AG20443 (cell line): ENCODE measurements around the gene SPATS1.
A peak's percentile ranks its signal among the peaks of the same experiment; 100 is the strongest.
"Not testable (repeated sequence)": the region's sequence is repeated elsewhere in the genome, so short reads cannot be mapped to it uniquely, and the experiment has no call there.

ENCODE experiments used
- DNase-seq: peaks from one replicate; pipeline ENCODE4 v3.0.0; 2012; ENCODE audit warnings: low spot score, mixed read lengths

SPATS1 gene

DNA sequence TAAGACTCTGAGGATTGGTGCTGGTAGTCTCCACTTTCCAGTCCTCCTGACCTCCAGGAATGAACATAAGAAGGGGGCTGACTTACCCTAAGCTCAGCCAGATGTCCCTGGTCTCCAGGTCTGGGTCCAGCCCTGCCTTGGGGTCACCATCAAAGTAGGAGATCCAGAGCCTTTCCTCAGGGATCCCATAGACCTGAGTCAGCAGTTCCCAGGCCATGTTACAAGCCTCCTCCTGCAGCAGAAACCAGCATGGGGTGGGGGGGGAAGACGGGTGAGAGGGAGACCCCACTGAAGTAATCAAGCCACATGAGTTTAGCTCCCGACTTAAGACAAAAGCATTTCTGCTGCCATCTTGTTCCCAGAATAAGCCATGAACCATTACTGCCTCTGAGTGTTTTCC, 31.1 kb upstream of the SPATS1 start:
- DNase-seq = no peak

- DNase-seq = no peak
These were observed 30.7 kb upstream of the SPATS1 start for GRCh38 chr6:44311767-44312166.

GRCh38 chr6:44312901-44313788, 29.3 kb upstream of the SPATS1 start, which contains the start of gene AARS2:
AARS2 (minus strand) TSS chr6:44313347; CDS start chr6:44313323, 24 bp downstream.
- DNase-seq = peak; percentile 95

DNA sequence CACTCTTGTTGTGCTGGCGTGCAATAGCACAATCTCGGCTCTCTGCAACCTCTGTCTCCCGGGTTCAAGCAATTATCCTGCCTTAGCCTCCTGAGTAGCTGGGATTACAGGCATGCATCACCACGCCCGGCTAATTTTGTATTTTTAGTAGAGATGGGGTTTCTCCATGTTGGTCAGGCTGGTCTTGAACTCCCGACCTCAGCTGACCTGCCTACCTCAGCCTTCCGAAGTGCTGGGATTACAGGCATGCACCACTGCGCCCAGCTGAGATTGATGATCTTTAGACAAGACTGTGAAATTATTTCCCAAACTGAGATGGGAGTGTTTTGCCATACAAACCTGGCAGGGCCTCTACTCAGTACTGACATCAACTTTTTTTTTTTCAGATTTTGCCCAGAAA, 27.8 kb upstream of the SPATS1 start:
- not testable (repeated sequence) for DNase-seq

DNA sequence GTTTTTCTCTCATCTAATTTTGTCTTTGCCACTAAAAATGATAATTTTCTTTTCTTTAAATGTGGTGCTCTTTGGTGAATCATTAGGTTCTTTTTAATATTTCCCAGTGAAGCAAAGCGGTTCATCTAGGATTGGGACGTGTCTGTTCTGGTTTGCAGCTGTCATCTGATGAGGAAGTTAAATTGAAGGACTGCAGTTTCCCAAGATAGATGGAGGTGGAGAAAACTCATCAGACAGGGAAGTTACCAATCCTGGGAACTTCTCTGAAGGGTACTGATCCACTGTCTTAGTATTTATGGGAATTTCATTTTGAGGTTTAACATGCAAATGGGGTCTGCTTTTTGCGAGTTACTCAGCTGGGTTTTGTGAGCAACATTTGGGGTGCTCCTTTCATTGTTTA, 26.9 kb upstream of the SPATS1 start:
- DNase-seq = no peak

- DNase-seq = no peak
These were observed 26.5 kb upstream of the SPATS1 start for GRCh38 chr6:44315951-44316350.

GRCh38 chr6:44316481-44316880, 26.0 kb upstream of the SPATS1 start:
- DNase-seq = no peak

DNA sequence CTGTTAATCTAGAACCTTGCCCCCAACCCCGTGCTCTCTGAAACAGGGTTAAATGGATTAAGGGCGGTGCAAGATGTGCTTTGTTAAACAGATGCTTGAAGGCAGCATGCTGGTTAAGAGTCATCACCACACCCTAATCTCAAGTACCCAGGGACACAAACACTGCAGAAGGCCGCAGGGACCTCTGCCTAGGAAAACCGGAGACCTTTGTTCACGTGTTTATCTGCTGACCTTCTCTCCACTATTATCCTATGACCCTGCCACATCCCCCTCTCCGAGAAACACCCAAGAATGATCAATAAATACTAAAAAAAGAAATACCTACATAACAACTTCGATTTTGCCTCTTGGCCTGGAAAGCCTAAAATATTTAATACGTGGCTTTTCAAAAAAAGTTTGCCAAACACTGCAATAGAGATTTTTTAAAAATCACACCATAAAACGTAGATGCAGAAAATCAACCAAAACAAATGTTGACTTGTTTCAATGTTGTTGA, 25.3 kb upstream of the SPATS1 start:
- not testable (repeated sequence) for DNase-seq

- DNase-seq = no peak
These were observed 21.2 kb upstream of the SPATS1 start for GRCh38 chr6:44321210-44321609.

DNA sequence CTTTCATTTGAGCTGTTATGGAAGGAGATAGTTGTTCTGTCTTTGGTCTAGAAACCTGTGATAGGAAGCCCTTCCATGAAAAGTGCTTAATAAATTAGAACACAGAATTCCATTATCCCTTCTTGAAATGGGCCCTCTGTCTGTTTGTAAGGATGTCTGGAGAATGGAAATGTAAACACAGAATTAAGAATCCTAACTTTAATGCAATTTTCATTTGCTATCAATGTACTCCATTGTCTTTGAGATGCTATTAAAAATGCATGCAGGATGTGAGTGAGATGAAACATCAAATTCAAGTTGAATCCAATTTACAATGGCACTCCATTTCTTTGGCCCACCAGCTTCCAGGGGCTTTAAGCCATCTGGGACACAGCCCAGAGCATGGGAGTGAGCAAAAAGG, 15.4 kb upstream of the SPATS1 start:
- no peak for DNase-seq

DNA sequence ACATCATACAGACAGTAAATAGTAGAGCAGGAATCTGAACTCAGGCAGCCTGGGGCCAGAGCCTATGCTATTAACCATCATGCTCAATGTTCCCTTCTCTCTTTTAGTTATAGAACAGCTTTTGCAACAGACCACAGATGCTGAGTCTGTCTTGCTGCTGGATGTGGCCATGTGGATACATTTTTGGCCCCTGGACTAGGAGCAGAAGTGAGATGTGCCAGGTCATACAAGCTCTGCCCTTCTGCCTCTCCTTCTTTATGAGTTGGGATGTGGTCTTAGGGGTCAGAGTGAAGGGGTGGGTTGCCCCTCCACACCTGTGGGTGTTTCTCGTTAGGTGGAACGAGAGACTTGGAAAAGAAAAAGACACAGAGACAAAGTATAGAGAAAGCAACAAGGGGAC, 14.7 kb upstream of the SPATS1 start:
- no peak for DNase-seq

- DNase-seq = not testable (repeated sequence)
These were observed 14.2 kb upstream of the SPATS1 start for GRCh38 chr6:44328203-44328602.

DNA sequence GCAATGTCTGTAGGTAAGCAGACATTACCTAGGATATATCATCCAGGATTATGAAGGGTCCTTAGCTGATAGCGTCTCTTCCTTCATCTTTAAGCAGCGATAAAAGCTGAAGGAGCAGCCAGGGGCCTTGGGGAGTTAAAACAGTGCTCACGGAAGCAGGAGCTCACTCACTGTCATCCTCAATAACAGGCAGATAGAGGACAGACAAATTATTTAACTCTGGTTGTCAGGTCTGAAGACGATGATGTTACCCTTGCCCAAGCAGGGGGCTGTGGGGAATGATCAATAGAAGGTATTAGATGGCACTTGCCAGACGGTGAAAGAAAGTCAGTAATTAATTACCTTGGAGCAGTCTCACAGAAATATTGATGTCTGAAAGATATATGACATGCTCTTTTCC, 12.6 kb upstream of the SPATS1 start:
- DNase-seq = no peak

- no peak for DNase-seq
These were observed 9.9 kb upstream of the SPATS1 start for GRCh38 chr6:44332585-44332984.

DNA sequence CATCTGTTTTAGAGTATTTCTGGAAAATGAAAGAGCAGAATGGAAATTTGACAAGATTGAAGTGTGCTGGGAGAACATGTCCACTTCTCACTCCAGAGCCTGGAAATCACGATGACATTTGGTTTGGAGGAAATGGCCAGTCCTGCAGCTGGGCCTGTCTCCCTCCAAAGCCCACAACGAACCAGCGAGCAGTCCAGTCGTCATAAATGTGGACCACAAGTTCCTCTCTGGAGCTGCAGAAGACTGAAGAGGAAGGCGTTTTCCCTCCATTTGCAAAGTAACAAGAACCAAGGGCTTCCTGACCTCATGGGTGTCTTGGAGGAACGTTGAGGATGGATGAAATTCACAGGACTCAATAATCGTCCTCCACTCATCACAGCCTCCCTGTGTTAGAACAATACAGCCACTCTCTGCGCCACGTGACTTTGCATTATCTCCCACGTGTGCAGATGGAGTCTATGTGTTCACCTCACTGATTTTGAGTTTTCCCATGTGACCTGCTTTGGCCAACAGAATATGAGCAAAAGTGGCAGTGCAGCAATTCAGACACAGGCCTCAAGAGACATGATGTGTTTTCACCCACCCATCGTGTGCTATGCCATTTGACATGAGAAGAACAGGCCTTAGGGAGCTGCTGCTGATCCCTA, 9.1 kb upstream of the SPATS1 start:
- DNase-seq = no peak

DNA sequence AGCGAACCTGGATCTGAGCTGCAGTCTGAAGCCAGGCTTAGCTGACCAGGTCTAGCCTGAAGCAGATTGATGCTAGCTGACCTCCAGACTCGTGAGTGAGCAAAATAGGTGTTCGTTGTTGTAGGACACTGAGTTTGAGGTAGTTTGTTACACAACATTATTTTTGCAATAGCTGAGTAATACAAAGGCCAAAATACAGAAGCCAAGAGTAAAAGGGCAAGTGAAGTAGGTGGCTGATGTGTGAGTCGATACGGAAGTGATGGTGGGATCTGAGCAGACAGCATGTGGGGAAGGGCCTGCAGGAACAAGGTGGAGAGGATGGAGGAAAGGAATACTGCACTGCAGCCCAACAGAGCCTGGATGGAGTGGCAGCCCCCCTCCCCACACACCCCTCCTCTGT, 8.5 kb upstream of the SPATS1 start:
- DNase-seq = no peak

- DNase-seq = no peak
These were observed 6.8 kb upstream of the SPATS1 start for GRCh38 chr6:44335631-44336030.

DNA sequence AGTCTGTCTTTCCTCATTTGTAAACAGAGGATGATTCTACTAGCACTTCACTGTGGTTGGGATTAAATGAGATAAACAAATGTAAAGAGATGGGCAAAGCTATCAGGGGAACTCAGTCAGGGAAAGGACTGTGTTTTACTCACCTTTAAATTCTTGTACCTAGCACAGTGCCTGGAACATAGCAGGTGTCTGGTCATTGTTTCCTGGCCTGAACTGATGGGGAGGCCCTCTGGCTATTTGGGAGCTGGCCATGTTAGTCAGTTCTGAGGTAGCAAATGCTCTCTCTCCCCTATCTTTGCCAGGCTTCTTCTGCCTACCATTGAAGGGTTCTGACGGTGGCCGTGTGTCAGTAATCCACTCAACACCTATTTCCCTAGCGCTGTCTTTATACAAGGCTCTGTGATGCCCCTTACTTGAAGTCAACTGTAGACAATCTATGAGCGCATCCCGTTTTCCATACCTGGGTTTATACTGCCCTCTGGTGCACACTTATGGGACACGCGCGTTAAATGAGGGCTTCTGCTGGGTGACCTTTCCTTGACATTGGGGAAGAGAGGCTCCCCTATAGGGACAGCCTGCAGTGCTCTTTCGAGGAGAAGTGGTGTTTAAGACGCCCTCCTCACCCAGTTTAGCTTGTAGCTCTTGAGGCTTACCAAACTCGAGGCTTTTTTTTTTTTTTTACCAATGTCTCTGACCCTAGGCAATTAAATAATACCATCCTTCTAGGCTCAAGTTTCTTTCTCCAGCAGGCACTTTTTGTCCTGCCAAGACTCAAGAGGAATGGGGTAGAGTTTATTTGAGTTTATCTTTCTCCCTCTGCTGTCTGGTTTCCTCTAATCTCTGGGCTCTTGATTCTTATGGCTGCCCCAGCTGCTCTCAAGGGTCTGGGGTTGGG, 4.0 kb upstream of the SPATS1 start:
- peak; percentile 79 for DNase-seq

- no peak for DNase-seq
These were observed 3.1 kb upstream of the SPATS1 start for GRCh38 chr6:44339301-44339700.

DNA sequence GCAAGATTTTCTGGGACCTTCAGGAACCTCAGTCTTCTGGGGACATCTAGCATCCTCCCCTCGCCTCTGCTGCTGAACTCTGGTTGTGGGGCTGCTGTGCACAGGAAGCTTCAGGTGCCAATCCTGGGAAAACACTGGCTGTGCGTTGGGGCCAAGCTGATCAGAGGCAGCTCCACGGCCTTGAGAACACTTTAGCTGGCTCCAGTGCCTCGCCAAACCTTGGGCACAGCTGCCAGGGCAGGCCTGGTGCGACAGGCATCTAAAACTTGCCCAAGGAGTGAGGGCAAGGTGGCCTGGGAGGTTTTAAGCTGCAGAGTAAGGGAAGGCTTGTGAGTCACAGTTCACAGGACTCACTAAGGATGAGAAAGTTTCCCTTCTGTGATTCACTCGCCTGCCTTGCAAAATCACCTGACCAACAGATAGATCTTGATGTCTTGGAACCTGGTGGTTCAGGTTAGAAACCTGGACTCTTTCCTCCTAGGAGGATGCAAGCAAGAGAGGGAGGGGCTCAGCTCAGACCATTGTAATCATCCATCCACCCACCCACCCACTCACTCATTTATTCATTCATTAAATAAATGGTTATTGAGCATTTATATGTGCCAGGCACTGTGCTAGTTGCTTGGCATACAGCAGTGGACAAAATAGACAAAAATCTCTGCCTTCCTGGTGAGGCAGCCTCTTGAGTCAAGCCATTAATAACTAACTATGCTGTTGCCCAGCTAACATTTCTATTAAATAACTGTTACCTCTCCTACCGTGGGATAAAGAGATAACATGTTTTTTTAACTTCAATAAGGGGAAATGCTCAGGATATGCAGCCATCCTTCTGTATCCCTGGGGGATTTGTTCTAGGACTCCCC, 2.5 kb upstream of the SPATS1 start:
- no peak for DNase-seq
